ENCODE measurements around the gene SLC12A8.
A peak's percentile ranks its signal among the peaks of the same experiment; 100 is the strongest.

Gene SLC12A8

GRCh38 chr3:125151442-125151817 is 61.1 kb downstream of the SLC12A8 start:
- DNase-seq = no peak

GRCh38 chr3:125150525-125151441 is 61.8 kb downstream of the SLC12A8 start:
- DNase-seq = peak; percentile 55 to 65

- no peak for DNase-seq
Observed at GRCh38 chr3:125149462-125149861, 63.1 kb downstream of the SLC12A8 start.

GRCh38 chr3:125148836-125149235 is 63.7 kb downstream of the SLC12A8 start:
- DNase-seq = peak; percentile 36 to 57

GRCh38 chr3:125148016-125148812 is 64.3 kb downstream of the SLC12A8 start:
- no peak for DNase-seq

- DNase-seq = no peak
Observed at GRCh38 chr3:125147491-125147820, 65.1 kb downstream of the SLC12A8 start.

- DNase-seq = peak in 1 of 2 donors; percentile 55
Observed at GRCh38 chr3:125146626-125147490, 65.7 kb downstream of the SLC12A8 start.

- DNase-seq = no peak
Observed at GRCh38 chr3:125145751-125146475, 66.6 kb downstream of the SLC12A8 start.

GRCh38 chr3:125144653-125145314 is 67.8 kb downstream of the SLC12A8 start:
- no peak for DNase-seq

- no peak for DNase-seq
Observed at GRCh38 chr3:125143982-125144652, 68.4 kb downstream of the SLC12A8 start.

- DNase-seq = no peak
Observed at GRCh38 chr3:125143538-125143937, 69.0 kb downstream of the SLC12A8 start.

GRCh38 chr3:125142940-125143339 is 69.6 kb downstream of the SLC12A8 start:
- DNase-seq = no peak

GRCh38 chr3:125142420-125142778 is 70.1 kb downstream of the SLC12A8 start:
- no peak for DNase-seq

- peak; percentile 67 to 74 for DNase-seq
Observed at GRCh38 chr3:125141596-125142419, 70.7 kb downstream of the SLC12A8 start.

GRCh38 chr3:125140818-125141595 is 71.5 kb downstream of the SLC12A8 start:
- DNase-seq = no peak

- DNase-seq = no peak
Observed at GRCh38 chr3:125140011-125140817, 72.3 kb downstream of the SLC12A8 start.

GRCh38 chr3:125139386-125139785 is 73.2 kb downstream of the SLC12A8 start:
- DNase-seq = no peak

GRCh38 chr3:125137358-125138033 is 75.1 kb downstream of the SLC12A8 start:
- no peak for DNase-seq
